Esophagus squamous epithelium (tissue), 4 donors: Measurements from ENCODE around the gene COX19.

Source experiments
- CTCF ChIP-seq, 6 experiments: fragments of 450-650 bp in 4 of 6; fragments of 200-600 bp in 2 of 6; sonication (generic) in 2 of 6; IDR thresholded peaks; one replicate each; pipeline ENCODE4 v1.5.1; 2016 to 2019; ENCODE audit warnings: antibody characterized with exemption in 6 of 6, mild to moderate bottlenecking in 4 of 6, moderate library complexity in 4 of 6
- POLR2A ChIP-seq, 4 donors: fragments of 450-650 bp; IDR thresholded peaks; one replicate each; pipeline ENCODE4 v1.6.1; 2017; ENCODE audit warnings: antibody characterized with exemption in 4 of 4, mild to moderate bottlenecking in 4 of 4, moderate library complexity in 3 of 4

DNA sequence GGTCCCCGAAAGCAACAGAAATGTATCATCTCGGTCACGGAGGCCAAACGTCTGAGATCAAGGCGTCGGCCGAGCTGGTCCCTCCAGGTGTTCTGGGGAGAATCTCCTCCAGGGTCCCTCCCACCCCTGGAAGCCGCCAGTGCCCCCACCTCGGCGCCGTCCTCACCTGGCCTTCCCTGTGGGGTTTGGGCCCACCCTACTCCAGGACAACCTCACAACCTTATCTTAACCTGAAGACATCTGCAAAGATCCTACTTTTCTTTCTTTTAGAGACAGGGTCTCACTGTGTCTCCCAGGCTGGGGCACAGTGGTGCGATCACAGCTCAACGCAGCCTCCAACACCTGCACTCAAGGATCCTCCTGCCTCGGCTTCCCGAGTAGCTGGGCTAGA, 54.3 kb downstream of the COX19 start:
- TF ChIP-seq CTCF (IDR thresholded peaks at IDR 0.05) (no peak), POLR2A (IDR thresholded peaks at IDR 0.05) (no peak)
